Activated CD8-positive, alpha-beta memory T cell treated with anti-CD3 and anti-CD28 coated beads, Interleukin-2, amount 50 U/mL, for 24 hours (primary cell): ENCODE results near the gene ABHD6.
"Not testable (repeated sequence)": the region's sequence is repeated elsewhere in the genome, so short reads cannot be mapped to it uniquely, and the experiment has no call there.

Experiments used
- DNase-seq: peaks from one replicate; pipeline ENCODE4 v3.0.0-alpha.2; 2020; ENCODE audit errors: extremely low read depth

Gene ABHD6

GRCh38 chr3:58209933-58210332 lies 27.7 kb upstream of the ABHD6 start:
- no peak for DNase-seq

DNA sequence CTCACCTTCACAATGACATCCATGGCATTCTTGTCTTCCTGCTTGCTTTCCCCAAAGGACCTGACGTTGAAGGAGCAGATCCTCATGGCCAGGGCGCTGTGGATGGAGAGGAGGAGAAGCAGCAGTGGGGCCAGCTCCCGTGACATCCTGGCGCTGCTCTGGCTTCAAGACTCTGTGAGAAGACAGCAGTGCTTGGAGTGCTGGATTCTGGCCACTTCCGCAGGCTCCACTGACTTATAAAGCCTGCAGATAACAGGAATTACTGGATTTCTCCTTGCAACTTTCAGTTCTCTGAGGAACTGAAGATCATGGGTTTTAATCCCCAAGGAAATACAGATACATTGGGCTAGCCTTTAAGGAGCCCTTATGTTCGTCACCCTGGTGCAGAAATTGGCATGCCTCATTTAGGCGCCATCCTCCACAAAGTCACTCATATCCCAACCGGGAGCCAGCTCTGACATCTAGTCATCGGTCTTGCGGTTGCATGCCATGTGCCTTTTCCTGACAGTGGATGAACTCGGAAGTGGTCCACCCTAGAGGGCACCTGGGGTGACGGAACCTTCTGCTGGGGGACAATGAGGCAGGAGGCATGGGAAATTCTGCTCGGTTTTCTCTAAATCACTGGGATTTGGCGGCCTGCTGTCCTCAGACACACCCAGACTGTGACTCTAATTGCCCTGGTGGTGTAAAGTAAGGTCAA lies 26.7 kb upstream of the ABHD6 start, which contains the start of gene DNASE1L3:
Gene DNASE1L3 (minus strand): TSS at position 212 of the 700 bp plus-strand sequence. CDS start 66 bp downstream, at position 146.
- no peak for DNase-seq

DNA sequence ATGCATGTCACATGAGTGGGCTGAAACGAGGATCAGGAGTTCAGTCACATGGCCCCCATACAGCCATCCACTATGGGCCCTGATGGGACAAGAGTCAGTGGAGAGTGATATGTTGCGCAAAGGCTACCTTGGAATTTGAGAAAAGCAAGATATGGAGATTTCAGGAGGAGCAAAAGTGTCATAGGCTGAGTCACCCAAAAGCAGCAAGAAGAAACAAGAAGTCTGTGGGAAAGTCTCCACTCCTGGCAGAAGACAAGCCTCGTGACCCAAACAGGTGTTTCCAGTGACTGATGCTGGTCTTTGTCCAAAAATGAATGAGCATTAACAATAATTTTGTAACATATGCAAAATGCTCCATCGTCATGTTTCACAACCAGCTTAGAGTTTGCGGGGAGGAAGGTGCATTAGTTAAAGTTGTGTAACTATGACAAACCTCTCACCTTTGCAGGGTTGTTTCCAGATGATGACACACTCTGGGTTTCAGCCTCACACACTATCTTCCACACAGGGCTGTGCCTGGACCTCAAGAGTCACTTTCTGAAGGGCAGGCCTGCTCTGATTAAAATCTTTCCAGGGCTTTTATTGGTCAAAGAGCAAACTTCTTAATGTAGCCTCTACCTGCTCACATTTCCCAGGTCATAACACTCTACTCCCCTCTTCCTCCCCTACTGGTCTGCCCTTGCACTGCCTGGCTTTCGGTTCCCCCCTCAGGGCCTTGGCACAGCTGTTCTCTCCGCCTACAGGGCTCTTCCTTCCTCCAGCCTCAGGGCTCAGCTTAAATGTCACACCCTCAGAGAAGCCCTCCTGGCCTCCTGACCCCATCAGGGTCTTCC lies 22.9 kb upstream of the ABHD6 start:
- no peak for DNase-seq

- DNase-seq, result no peak
Measured at GRCh38 chr3:58215317-58216025, 22.1 kb upstream of the ABHD6 start.

DNA sequence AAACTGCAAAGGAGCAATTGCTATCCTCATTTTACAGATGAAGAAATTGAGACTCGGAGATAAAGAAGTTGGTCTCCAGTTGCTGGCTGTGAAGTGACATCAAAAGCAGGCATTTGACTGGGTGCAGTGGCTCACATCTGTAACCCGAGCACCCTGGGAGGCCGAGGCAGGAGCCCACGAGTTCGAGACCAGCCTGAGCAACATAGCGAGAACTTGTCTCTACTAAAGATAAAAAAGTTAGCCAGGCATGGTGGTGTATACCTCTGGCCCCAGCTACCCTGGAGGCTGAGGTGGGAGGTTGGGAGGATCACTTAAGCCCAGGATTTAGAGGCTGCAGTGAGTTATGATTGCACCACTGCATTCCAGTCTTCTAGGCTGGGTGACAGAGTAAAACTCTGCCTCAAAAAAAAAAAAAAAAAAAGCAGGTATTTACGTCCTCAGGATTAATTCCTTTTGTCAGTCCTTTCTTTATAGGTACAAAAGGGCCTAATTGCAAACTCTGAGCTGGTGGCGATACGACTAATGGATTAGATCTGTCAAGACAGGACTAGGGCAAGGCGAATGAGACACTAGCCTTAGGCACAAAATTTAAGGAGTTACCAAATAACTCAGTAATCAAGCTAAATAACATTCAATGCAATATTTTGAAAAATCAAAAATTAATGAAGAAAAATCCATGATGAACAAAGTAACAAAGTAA lies 20.9 kb upstream of the ABHD6 start:
- DNase-seq, result no peak

- no peak for DNase-seq
Measured at GRCh38 chr3:58217209-58217811, 20.3 kb upstream of the ABHD6 start.

DNA sequence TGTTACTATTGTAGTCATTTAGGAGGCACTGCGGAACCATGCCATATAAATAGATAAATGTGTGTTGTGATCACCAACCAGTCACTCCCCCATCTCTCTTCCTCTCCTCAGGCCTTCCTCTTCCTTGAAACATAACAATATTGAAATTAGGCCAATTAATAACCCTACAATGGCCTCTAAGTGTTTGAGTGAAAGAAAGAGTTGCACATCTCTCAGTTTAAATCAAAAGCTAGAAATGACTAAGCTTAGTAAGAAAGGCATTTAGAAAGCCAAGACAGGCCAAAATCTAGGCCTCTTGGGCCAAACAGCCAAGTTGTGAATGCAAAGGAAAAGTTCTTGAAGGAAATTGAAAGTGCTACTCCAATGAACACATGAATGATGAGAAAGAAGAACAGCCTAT lies 18.7 kb upstream of the ABHD6 start:
- DNase-seq, result no peak

- no peak for DNase-seq
Measured at GRCh38 chr3:58222161-58222724, 15.3 kb upstream of the ABHD6 start.

DNA sequence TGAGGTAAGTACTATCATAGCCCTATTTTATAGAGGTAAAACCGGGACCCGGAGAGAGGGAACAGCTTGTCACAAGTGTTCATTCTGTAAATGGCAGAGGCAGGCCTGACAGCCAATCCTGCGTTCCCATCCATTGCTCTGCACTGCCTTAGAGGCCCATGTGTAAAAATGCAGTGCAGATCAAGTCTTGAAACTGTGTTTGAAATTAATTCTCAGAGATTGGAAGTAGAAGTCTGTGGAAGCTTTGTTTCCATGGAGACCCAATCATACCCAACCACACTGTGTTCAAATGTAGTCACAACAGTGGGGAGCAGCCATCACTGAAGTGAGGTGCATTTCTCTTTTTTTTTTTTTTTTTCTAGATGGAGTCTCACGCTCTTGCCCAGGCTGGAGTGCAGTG lies 13.7 kb upstream of the ABHD6 start:
- no peak for DNase-seq

GRCh38 chr3:58227933-58228332 lies 9.7 kb upstream of the ABHD6 start:
- DNase-seq, result not testable (repeated sequence)

DNA sequence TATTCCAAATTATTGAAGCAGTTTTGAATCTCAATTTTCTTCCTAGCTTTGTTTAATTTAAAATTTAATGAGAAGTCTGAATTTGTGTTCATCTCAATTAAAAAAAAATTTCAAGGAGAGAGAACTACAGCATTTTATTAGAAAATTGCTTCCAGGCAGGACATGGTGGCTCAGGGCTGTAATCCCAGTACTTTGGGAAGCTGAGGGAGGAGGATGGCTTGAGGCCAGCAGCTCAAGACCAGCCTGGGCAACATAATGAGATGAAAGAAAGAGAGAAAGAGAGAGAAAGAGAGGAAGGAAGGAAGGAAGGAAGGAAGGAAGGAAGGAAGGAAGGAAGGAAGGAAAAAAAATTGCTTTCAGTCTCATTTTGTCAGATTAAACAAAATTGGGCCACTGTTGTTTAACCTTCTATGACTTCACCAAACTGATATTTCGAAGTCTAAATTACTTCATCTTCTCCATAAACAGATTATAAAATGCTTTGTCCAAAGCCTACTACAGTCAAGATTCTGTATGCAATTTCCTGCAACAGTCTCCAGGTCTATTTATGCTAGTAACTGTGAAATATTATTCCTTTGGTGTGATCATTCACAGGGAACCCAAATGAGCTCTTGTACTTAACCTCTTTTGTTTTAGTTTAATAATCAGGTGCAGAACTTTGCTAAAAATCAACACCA lies 6.6 kb upstream of the ABHD6 start:
- DNase-seq, result no peak

GRCh38 chr3:58231666-58232065 lies 5.9 kb upstream of the ABHD6 start:
- DNase-seq, result no peak

DNA sequence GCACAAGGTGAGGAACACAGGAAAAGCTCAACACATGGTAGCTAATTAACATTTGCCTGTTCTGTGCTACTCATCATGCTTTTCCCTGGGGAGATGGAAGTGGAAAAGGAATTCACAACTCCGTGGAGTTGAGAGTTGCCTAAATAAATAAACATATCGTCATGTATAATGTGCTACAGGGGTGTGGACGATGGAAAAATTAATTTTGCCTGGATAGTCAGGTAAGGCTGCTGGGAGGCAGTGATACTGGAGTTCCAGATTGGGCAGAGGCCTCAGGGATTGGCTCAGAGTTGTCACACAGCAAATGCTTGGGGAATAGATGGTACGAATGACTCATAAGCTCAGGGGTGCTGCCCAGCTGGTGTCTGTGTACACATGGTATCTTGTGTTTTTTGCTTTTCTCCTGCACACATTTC lies 3.1 kb upstream of the ABHD6 start:
- DNase-seq, result no peak

DNA sequence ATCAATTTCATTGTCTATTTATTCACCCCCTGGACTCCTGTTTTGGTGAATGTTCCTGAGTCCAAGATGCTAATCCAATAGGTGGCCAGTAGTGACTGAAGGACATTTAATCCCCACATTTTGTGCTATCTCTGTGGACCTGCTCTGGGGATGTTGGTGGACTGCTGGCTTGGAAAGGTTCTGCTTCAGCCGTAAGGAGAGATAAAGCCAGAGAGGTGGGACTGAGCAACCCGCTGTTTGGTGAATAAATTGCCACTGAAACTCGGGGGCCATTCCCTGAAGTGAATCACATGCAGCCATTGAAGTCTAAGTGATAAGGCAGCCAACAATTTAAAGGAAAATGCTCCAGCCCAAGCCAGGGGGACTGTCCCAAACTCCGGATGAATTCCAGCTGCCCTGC lies 1.6 kb upstream of the ABHD6 start:
- DNase-seq, result no peak

GRCh38 chr3:58236527-58237237 lies 910 bp upstream of the ABHD6 start:
- DNase-seq, result no peak

- DNase-seq, result no peak
Measured at GRCh38 chr3:58237941-58238681, 519 bp downstream of the ABHD6 start.

DNA sequence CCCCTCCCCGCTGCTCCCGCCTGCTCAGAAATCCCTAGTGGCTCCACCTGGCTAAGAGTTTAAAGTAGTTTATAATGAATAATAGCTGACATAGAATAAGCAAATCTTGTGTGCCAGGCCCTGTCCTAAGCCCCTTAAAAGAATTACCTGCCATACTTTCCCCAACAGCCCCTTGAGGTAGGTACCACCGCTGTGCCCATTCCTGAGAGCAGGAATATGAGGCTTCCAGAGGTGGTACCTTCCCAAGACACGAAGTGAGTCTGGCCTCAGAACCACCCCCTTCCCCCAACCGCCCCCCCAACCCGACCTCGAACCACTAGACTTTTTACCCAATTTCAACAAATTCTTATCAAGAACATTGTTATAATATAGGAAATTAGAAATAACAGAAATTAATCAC lies 1.2 kb downstream of the ABHD6 start:
- no peak for DNase-seq

- no peak for DNase-seq
Measured at GRCh38 chr3:58241306-58242044, 3.9 kb downstream of the ABHD6 start.
